Measurements from ENCODE around the gene ANO2.

ANO2 gene

GRCh38 chr12:5733136-5733755, 211.8 kb downstream of the ANO2 start:
- no peak for DNase-seq (ENCODE audit: low read depth)
- TF ChIP-seq CTCF (conservative IDR thresholded peaks at IDR 0.05; ENCODE audit: low read depth, low read length): no peak

GRCh38 chr12:5730962-5731361, 214.1 kb downstream of the ANO2 start:
- TF ChIP-seq CTCF (conservative IDR thresholded peaks at IDR 0.05; ENCODE audit: low read depth, low read length): no peak
- DNase-seq (ENCODE audit: low read depth): no peak
- no peak overlapping the region for H3K4me3 ChIP-seq (ENCODE audit: low read length)

More at GRCh38 chr12:5733136-5733755, 211.8 kb downstream of the ANO2 start:
- H3K4me3 ChIP-seq (ENCODE audit: low read length): no peak overlapping the region

- no peak for DNase-seq (ENCODE audit: low read depth)
- no peak for TF ChIP-seq CTCF (conservative IDR thresholded peaks at IDR 0.05; ENCODE audit: low read depth, low read length)
- no peak overlapping the region for H3K4me3 ChIP-seq (ENCODE audit: low read length)
These were observed 221.3 kb downstream of the ANO2 start for GRCh38 chr12:5723711-5724252.

- DNase-seq (ENCODE audit: low read depth): no peak
- no peak overlapping the region for H3K4me3 ChIP-seq (ENCODE audit: low read length)
- TF ChIP-seq CTCF (conservative IDR thresholded peaks at IDR 0.05; ENCODE audit: low read depth, low read length): no peak
These were observed 222.0 kb downstream of the ANO2 start for GRCh38 chr12:5723071-5723470.

- no peak overlapping the region for H3K4me3 ChIP-seq (ENCODE audit: low read length)
- TF ChIP-seq CTCF (conservative IDR thresholded peaks at IDR 0.05; ENCODE audit: low read depth, low read length): no peak
- no peak for DNase-seq (ENCODE audit: low read depth)
These were observed 224.6 kb downstream of the ANO2 start for GRCh38 chr12:5720381-5721005.

GRCh38 chr12:5718680-5719079, 226.4 kb downstream of the ANO2 start:
- no peak for DNase-seq (ENCODE audit: low read depth)
- H3K4me3 ChIP-seq (ENCODE audit: low read length): no peak overlapping the region
- TF ChIP-seq CTCF (conservative IDR thresholded peaks at IDR 0.05; ENCODE audit: low read depth, low read length): no peak

GRCh38 chr12:5718073-5718472, 227.0 kb downstream of the ANO2 start:
- DNase-seq (ENCODE audit: low read depth): no peak
- H3K4me3 ChIP-seq (ENCODE audit: low read length): no peak overlapping the region
- TF ChIP-seq CTCF (conservative IDR thresholded peaks at IDR 0.05; ENCODE audit: low read depth, low read length): no peak
